Measurements from ENCODE around the gene SYCP2.

The SYCP2 gene

DNA sequence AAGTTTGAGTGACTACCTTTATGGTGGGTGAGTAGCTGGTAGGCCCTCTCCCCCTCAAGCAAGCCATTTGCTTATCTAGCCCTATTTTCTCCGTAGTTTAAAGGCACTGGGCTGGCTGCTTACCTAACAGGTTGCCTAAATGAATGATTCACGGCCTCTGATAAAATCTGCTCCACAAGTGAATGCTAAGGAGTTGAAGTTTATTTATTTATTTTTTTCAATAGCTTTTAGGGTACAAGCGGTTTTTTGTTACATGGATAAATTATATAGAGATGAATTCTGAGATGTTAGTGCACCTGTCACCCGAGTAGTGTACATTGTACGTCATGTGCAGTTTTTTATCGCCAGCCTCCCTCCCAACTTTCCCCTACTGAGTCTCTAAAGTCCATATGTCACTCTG is 16.5 kb upstream of the SYCP2 start:
- CTCF ChIA-PET, result interaction anchor here (0.7 to 1.7 kb wide), 4 partner anchors 16 to 314 kb away, joined by 4 to 5 read pairs (median 4); partner anchors contain the start of gene SYCP2
- no peak overlapping the region for H3K4me3 Mint-ChIP-seq
- H3K27ac Mint-ChIP-seq, result peak overlapping the region; percentile 14
- no peak for DNase-seq
- no peaks in the 10 kb centered on the region for H3K9me3 Mint-ChIP-seq
- H3K4me1 Mint-ChIP-seq, result peaks cover 32% of the 10 kb centered on the region
- peaks cover 10% of the 10 kb centered on the region for H3K36me3 Mint-ChIP-seq
- no peaks in the 10 kb centered on the region for H3K27me3 Mint-ChIP-seq

DNA sequence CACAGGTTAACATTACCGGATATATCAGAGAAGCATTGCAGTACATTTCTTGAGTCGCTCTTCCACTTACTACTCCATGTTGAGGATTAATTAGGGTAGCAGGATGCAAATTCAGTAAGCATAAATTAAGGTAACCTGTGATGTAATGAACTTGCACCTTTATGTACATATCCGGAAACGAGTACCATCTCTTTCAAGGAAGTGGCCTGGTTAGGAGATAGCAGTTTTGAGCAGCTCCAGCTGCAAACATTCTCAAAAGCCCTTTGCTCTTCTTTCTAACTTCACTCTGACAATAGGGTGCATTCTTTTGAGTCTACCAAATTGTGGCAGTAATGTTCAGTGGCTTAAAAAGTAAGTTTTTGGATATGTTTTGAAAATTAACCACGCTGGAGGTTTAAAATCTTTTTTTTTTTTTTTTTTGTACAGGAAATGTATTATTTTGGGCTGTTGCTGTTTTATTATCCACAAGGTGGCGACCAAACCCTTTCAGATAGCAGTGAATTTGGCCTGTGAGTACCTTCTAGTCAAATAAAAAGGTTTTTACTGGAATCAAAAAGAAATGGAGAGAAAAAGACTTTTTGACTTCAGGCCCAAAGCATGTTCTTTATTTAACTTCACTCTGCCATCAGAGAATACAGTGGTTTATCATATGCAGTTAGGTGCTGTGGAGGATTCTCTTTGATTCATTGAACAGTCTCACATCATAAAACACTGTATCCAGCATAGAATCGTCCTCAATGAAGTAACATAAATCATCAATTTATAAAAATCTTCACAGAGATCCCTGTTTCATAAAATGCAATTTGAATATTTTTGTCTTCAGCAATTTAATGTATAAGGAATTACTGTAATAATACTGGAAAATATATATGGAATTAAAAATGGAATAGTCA is 15.6 kb upstream of the SYCP2 start:
- peak; percentile 52 for DNase-seq
- peaks cover 18% of the 10 kb centered on the region for H3K36me3 Mint-ChIP-seq
- peaks cover 33% of the 10 kb centered on the region for H3K4me1 Mint-ChIP-seq
- H3K4me3 Mint-ChIP-seq, result peak overlapping the region; percentile 42
- H3K9me3 Mint-ChIP-seq, result no peaks in the 10 kb centered on the region
- H3K27me3 Mint-ChIP-seq, result no peaks in the 10 kb centered on the region
- CTCF ChIA-PET, result interaction anchor here (0.7 to 3.9 kb wide), 8 partner anchors 9 to 316 kb away, joined by 3 to 16 read pairs (median 4); partner anchors contain the start of genes FAM217B, PPP1R3D and SYCP2
- peak overlapping the region; percentile 95 for H3K27ac Mint-ChIP-seq

DNA sequence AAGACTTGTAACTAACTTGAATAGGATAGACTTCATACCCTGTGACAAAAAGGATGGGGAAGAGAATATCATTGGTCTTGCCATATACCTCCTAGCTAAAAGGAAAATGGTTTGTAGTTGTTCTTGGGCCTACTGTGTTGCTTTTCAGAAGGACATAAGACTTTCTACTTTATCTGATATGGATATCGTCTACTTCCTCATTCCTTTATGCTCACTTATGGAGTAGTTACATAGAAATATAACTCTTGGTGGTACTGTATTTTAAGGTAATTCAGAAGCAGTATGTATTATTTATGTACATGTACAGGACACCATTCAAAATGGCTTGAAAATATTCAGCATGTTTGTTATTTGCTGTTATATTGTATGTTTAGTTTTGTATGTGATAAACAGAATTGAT is 14.8 kb upstream of the SYCP2 start:
- Mint-ChIP-seq H3K4me1 (peaks cover 33% of the 10 kb centered on the region), H3K27ac (peak overlapping the region; percentile 95), H3K36me3 (peaks cover 22% of the 10 kb centered on the region), H3K27me3 (no peaks in the 10 kb centered on the region), H3K4me3 (no peak overlapping the region), H3K9me3 (no peaks in the 10 kb centered on the region)
- CTCF ChIA-PET, result interaction anchor here (0.7 to 3.9 kb wide), 7 partner anchors 8 to 317 kb away, joined by 3 to 16 read pairs (median 4); partner anchors contain the start of genes FAM217B, PPP1R3D and SYCP2
- DNase-seq, result no peak

DNA sequence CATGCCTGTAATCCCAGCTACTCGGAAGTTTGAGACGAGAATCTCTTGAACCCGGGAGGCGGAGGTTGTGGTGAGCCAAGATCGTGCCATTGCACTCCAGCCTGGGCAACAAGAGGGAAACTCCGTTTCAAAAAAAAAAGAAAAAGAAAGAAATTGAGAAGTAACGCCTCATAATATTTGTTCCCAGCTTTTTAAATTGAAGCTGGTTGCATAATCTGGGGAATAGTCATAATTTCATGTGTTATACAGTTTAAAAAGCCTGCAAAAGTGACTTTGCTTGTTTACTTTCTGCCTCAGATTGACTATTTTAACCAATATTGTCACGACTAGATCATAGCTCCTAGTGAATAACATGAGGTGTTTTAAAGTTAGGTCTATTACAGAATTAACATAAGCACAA is 13.9 kb upstream of the SYCP2 start:
- no peaks in the 10 kb centered on the region for H3K27me3 Mint-ChIP-seq
- no peak overlapping the region for H3K27ac Mint-ChIP-seq
- H3K36me3 Mint-ChIP-seq, result peaks cover 23% of the 10 kb centered on the region
- H3K9me3 Mint-ChIP-seq, result no peaks in the 10 kb centered on the region
- CTCF ChIA-PET, result interaction anchor here (3.9 kb wide), 1 partner anchor 13 kb away, joined by 16 read pairs; the partner anchor contains the start of gene SYCP2
- peaks cover 34% of the 10 kb centered on the region for H3K4me1 Mint-ChIP-seq
- H3K4me3 Mint-ChIP-seq, result no peak overlapping the region
- DNase-seq, result no peak

DNA sequence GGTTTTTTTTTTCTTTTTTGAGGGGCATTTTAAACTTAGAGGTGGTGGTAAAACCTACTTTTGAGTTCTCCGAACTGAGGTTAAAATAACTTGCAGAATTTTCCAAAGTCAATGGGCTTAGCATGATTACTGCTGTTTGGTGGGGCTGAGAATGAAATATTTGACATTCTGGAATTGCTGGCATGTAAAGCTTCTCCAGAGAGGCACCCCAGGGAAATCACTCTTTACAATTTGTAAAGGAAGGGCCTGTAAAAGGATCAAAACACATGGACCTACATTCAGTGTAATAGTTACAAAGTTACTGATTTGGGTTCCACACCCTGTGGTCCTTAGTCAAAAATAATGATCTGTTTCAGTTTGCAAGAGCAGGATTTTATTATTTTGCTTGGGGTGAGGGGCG is 12.3 kb upstream of the SYCP2 start:
- H3K4me1 Mint-ChIP-seq, result peaks cover 48% of the 10 kb centered on the region
- CTCF ChIA-PET, result interaction anchor here (1.4 to 3.9 kb wide), 2 partner anchors 11 to 317 kb away, joined by 6 to 16 read pairs; partner anchors contain the start of gene SYCP2
- peaks cover 26% of the 10 kb centered on the region for H3K36me3 Mint-ChIP-seq
- no peak overlapping the region for H3K27ac Mint-ChIP-seq
- no peaks in the 10 kb centered on the region for H3K27me3 Mint-ChIP-seq
- no peak for DNase-seq
- no peaks in the 10 kb centered on the region for H3K9me3 Mint-ChIP-seq
- no peak overlapping the region for H3K4me3 Mint-ChIP-seq

DNA sequence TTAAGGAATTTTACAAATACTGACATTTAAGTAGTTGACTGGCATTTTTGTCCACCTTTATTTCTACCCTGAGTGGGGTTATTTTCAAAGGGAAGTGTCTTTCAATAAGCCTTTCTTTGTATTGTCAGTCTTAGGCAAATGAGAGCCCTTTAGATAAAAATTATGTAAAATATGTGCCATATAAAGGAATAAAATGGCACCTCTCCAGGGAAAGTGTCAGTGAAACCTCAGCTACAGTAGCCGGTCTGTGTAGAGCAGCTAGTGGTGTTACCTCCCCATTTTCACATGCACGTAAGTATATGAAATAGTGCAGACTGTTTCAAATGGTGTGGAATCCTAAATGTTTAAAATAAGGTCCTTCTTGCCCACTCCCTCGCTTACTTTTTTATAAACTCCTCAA is 11.7 kb upstream of the SYCP2 start:
- CTCF ChIA-PET, result interaction anchor here (1.4 to 3.9 kb wide), 2 partner anchors 11 to 318 kb away, joined by 6 to 16 read pairs; partner anchors contain the start of gene SYCP2
- DNase-seq, result no peak
- no peak overlapping the region for H3K27ac Mint-ChIP-seq
- H3K4me3 Mint-ChIP-seq, result no peak overlapping the region
- H3K9me3 Mint-ChIP-seq, result no peaks in the 10 kb centered on the region
- no peaks in the 10 kb centered on the region for H3K27me3 Mint-ChIP-seq
- H3K36me3 Mint-ChIP-seq, result peaks cover 26% of the 10 kb centered on the region
- H3K4me1 Mint-ChIP-seq, result peaks cover 51% of the 10 kb centered on the region

DNA sequence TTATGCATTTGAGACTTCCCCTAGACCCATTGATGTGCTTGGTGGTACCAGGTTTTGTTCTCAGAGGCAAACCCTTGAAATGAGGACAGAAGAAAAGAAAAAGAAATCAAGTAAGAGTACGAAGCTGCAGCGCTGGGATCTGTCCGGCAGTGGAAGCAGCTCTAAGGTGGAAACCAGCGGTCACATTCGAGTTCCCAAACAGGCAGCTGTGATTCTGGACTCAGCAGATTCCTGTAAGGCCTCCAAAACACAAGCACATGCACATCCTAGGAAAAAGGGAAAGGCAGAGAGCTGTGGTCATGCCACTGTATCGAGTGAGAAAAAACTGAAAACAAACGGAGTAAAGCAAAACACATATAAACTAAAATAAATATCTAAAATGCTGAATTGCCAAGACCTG is 11.3 kb upstream of the SYCP2 start:
- CTCF ChIA-PET, result interaction anchor here (0.9 to 1.4 kb wide), 2 partner anchors 193 to 318 kb away, joined by 3 to 6 read pairs; no protein-coding TSS in a partner anchor
- H3K9me3 Mint-ChIP-seq, result no peaks in the 10 kb centered on the region
- peaks cover 26% of the 10 kb centered on the region for H3K36me3 Mint-ChIP-seq
- peaks cover 51% of the 10 kb centered on the region for H3K4me1 Mint-ChIP-seq
- no peaks in the 10 kb centered on the region for H3K27me3 Mint-ChIP-seq
- DNase-seq, result no peak
- H3K4me3 Mint-ChIP-seq, result no peak overlapping the region
- no peak overlapping the region for H3K27ac Mint-ChIP-seq

DNA sequence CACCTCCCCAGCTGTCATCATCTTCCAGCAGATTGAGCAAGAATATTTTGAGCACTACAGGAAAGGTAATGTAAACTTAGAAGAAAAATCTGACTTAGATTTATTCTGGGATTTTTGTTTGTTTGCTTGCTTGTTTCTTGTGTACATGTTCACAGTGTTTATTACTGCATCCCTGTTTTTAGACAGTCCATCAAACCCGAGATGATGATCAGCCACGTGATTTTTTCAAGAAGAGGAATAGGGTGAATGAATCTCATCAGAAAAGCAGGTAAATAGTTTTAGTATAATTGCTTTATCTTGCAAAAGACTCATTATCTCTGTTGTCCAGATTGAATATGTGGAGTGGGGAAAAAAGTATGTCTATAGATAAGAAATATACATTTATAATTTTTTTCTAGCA is 8.8 kb upstream of the SYCP2 start:
- CTCF ChIA-PET, result no interaction called here
- Mint-ChIP-seq H3K27ac (peak overlapping the region; percentile 21), H3K4me1 (peaks cover 46% of the 10 kb centered on the region), H3K36me3 (peaks cover 32% of the 10 kb centered on the region), H3K27me3 (no peaks in the 10 kb centered on the region), H3K9me3 (no peaks in the 10 kb centered on the region), H3K4me3 (no peak overlapping the region)
- DNase-seq, result no peak

DNA sequence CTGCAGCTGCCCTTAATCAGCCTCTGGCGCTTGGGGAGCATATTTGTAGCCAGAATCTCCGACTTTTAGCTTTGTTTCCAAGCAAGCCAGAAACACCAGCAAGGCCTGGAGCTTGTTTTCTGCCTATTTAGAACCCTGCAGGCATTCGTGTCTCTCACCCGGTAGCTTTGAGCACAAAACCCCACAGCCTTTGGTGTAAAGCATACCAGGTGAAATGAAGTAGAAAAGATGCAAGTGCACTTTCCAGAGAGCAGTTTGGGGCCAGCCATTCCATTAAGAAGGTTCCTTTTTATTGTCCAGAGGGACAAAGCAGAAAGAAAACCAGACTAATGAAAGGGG is 7.5 kb upstream of the SYCP2 start:
- Mint-ChIP-seq H3K27me3 (no peaks in the 10 kb centered on the region), H3K4me3 (peak overlapping the region; percentile 94), H3K9me3 (no peaks in the 10 kb centered on the region), H3K36me3 (peaks cover 33% of the 10 kb centered on the region), H3K4me1 (peaks cover 48% of the 10 kb centered on the region), H3K27ac (peak overlapping the region; percentile 99)
- CTCF ChIA-PET, result interaction anchor here (0.7 to 1.8 kb wide), 4 partner anchors 8 to 174 kb away, joined by 3 to 5 read pairs (median 4); no protein-coding TSS in a partner anchor
- no peak for DNase-seq

DNA sequence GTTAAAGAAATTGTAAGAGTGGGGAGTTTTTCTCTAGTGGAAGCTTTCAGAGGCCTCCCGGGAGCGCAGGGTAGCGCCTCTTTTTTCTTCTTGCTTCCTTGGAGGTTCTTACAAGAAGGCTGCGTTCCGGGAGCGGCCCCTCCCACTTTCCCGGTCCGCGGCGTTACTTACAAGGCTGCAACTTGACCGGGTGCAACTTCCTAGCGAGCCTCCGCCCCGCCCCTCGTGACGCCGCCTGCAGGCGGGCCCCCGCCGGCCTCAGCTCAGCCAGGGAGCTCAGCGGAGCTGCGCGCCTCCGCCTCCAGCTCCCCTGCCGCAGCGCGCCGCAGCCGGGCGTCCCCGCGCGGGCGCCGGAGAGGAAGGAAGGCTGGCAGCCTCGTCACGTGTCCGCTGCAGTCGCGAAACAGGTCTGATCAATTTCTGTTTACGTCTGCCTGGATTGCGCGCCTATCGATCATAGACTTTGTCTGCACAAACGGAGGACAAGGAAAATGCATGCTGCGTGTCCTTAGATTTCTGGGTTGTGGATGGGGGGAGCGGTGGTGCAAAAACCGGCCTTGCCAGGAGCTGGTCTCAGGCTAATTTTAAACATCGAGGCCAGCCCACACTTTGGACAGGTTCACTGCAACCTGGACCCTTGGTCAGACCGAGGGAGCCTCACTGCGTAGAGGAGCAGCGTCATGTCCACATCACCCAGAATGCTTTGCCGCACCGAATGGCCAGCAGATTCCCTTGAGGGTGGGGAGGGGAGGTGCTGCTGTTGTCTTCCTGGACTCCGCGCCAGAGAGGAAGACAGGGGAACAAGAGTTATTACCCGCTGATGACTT is 6.9 kb upstream of the SYCP2 start, which contains the start of the genes FAM217B and PPP1R3D:
Gene FAM217B, plus strand, starts transcription at position 261 of the 827 bp plus-strand sequence. CDS start 3,555 bp downstream, outside the sequence.
Gene PPP1R3D, minus strand, starts transcription at position 177 of the 827 bp plus-strand sequence. CDS start 374 bp downstream, outside the sequence.
- Mint-ChIP-seq H3K36me3 (peaks cover 27% of the 10 kb centered on the region), H3K4me3 (peak within 1 kb of the TSS; percentile 94), H3K9me3 (no peaks in the 10 kb centered on the region), H3K27ac (peak within 1 kb of the TSS; percentile 99), H3K4me1 (peaks cover 43% of the 10 kb centered on the region), H3K27me3 (no peaks in the 10 kb centered on the region)
- DNase-seq, result peak; percentile 94
- CTCF ChIA-PET, result interaction anchor here (1.5 to 1.8 kb wide), 3 partner anchors 9 to 117 kb away, joined by 4 to 5 read pairs (median 5); no protein-coding TSS in a partner anchor

DNA sequence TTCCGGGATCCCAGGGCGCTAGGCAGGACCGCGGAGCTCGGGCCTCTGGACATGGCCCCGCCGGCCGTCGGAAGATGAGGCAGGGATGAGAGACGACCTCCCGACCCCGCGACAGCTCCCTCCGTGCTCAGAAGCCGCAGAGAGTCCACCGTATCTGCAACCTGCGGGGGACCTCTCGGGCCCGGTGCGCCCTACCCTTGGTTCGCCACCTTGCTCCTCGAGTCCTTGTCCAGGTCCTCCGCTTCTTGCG is 6.4 kb upstream of the SYCP2 start:
- peaks cover 43% of the 10 kb centered on the region for H3K4me1 Mint-ChIP-seq
- peak overlapping the region; percentile 99 for H3K27ac Mint-ChIP-seq
- peak overlapping the region; percentile 94 for H3K4me3 Mint-ChIP-seq
- no peak for DNase-seq
- no peaks in the 10 kb centered on the region for H3K9me3 Mint-ChIP-seq
- H3K27me3 Mint-ChIP-seq, result no peaks in the 10 kb centered on the region
- CTCF ChIA-PET, result interaction anchor here (0.9 to 1.8 kb wide), 4 partner anchors 9 to 118 kb away, joined by 3 to 5 read pairs (median 4); no protein-coding TSS in a partner anchor
- peaks cover 27% of the 10 kb centered on the region for H3K36me3 Mint-ChIP-seq

DNA sequence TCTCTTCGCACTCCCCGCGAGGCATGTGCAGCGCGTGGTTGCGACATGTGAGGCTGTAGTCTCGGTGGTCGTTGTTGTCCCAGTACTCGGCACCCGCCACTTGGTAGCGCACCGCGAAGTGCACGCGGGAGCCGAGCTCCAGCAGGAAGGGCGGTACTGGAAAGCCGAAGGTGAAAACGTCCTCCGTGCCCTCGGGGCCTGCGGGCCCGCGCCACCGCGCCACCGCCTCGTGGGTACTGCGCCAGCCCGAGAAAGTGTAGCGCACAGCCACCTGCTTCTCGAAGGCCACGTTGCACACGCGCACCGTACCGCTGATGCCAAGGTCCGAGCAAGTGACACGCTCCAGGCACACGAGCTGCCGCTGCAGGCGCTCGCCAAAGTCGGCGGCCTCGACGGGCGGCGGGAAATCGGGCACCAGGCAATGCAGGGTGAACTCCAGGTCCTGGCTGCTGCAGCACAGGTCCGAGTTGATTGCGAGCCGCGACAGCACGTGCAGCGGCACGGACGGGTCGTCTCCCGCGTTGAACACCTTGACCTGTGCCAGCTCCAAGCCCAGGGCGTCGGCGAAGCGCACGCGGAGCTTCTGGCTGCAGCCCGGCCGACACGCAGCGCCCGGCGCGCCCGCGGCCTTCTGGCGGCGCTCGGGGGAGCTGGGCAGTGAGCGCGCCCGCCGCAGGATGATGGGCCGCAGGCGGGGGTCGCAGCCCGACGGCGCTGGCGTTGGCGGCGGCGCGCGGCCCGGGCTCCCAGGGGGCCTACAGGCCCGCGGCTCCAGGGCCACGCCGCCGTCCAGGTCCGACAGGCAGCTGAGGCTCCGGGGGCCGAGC is 5.8 kb upstream of the SYCP2 start:
- Mint-ChIP-seq H3K27me3 (no peaks in the 10 kb centered on the region), H3K4me1 (peaks cover 43% of the 10 kb centered on the region), H3K36me3 (peaks cover 21% of the 10 kb centered on the region), H3K27ac (peak overlapping the region; percentile 85), H3K9me3 (no peaks in the 10 kb centered on the region), H3K4me3 (peak overlapping the region; percentile 94)
- peak; percentile 27 for DNase-seq
- CTCF ChIA-PET, result interaction anchor here (0.9 to 1.8 kb wide), 3 partner anchors 13 to 118 kb away, joined by 3 to 5 read pairs (median 5); no protein-coding TSS in a partner anchor

DNA sequence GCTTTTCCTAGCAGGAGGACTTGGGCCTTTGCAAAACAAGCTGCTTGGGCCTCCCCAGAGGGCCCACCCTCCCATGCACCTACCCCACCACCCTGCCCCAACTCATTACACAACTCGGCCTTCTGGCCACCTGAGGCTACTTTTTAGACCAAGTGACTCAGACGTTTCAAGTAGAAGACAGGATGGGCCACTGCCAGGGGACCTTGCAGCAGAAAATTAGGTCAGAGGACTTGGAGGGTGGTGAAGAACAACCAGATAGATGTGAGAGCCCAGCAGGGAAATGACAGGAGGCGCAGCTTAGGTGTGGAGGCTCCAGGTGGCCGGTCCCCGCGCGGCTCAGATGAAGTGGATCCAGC is 5.2 kb upstream of the SYCP2 start:
- peaks cover 45% of the 10 kb centered on the region for H3K4me1 Mint-ChIP-seq
- CTCF ChIA-PET, result no interaction called here
- H3K9me3 Mint-ChIP-seq, result no peaks in the 10 kb centered on the region
- H3K27me3 Mint-ChIP-seq, result no peaks in the 10 kb centered on the region
- H3K4me3 Mint-ChIP-seq, result peak overlapping the region; percentile 82
- DNase-seq, result no peak
- H3K27ac Mint-ChIP-seq, result peak overlapping the region; percentile 85
- H3K36me3 Mint-ChIP-seq, result peaks cover 16% of the 10 kb centered on the region

Data from activated naive CD4-positive, alpha-beta T cell treated with anti-CD3 and anti-CD28 coated beads, Interleukin-2, amount 10 ng/mL, durations not matched to agents 7 days and 5 days (primary cell).